Neural cell (in vitro differentiated cells): ENCODE data around the gene IGBP1. TPM values are rescaled to one million over a fixed set of nuclear protein-coding genes. Genes with fewer than 3 reads are reported as not detected.

ENCODE experiments used
- H2AFZ ChIP-seq: fragments of 200-600, 300-800 bp; sonication (generic), shearing (Covaris generic); 2 replicates; pipeline ENCODE4 v1.6.0; 2014; ENCODE audit warnings: low read depth, mild to moderate bottlenecking, antibody characterized with exemption, low read length, moderate library complexity
- H3F3A ChIP-seq: fragments of 200-600 bp; shearing (Covaris generic); 2 replicates; pipeline ENCODE4 v1.6.1; 2016; ENCODE audit warnings: mild to moderate bottlenecking, moderate library complexity, mixed read lengths, antibody characterized with exemption, low read length; ENCODE audit not compliant: insufficient read depth, poor library complexity, severe bottlenecking
- H3K27ac ChIP-seq: fragments of 200-600, 300-800 bp; sonication (generic), shearing (Covaris generic); 2 replicates; pipeline ENCODE4 v1.5.1; 2014; ENCODE audit warnings: mild to moderate bottlenecking, low read length, moderate library complexity
- H3K27me3 ChIP-seq: fragments of 300-800, 200-600 bp; sonication (generic), shearing (Covaris generic); 2 replicates; pipeline ENCODE4 v1.6.0; 2014; ENCODE audit warnings: mild to moderate bottlenecking, low read depth, low read length, moderate library complexity; ENCODE audit not compliant: insufficient read depth
- H3K36me3 ChIP-seq: fragments of 300-800, 200-600 bp; sonication (generic), shearing (Covaris generic); 2 replicates; pipeline ENCODE4 v1.5.1; 2014; ENCODE audit warnings: mild to moderate bottlenecking, antibody characterized with exemption, low read length, moderate library complexity; ENCODE audit not compliant: insufficient read depth
- H3K4me2 ChIP-seq: fragments of 300-800, 200-600 bp; sonication (generic), shearing (Covaris generic); 2 replicates; pipeline ENCODE4 v1.6.0; 2014; ENCODE audit warnings: mild to moderate bottlenecking, low read length
- H3K4me3 ChIP-seq: fragments of 300-800, 200-600 bp; sonication (generic), shearing (Covaris generic); 2 replicates; pipeline ENCODE4 v1.5.1; 2014; ENCODE audit warnings: mild to moderate bottlenecking, low read length, moderate library complexity
- H3K79me2 ChIP-seq: fragments of 200-600 bp; shearing (Covaris generic); replicated peaks from 2 replicates; pipeline ENCODE4 v1.6.0; 2014; ENCODE audit warnings: mild to moderate bottlenecking, low read length, moderate library complexity; ENCODE audit not compliant: insufficient read depth
- H3K9ac ChIP-seq: fragments of 300-800, 200-600 bp; sonication (generic), shearing (Covaris generic); 2 replicates; pipeline ENCODE4 v1.6.1; 2016; ENCODE audit warnings: mild to moderate bottlenecking, low read length, mixed read lengths
- H3K9me2 ChIP-seq: fragments of 200-600 bp; shearing (Covaris generic); 2 replicates; pipeline ENCODE4 v1.6.1; 2016; ENCODE audit warnings: mild to moderate bottlenecking, low read length, mixed read lengths; ENCODE audit not compliant: insufficient read depth
- H3K9me3 ChIP-seq: fragments of 200-600, 300-800 bp; sonication (generic), shearing (Covaris generic); 2 replicates; pipeline ENCODE4 v1.6.1; 2016; ENCODE audit warnings: mild to moderate bottlenecking, mixed run types, low read length, moderate library complexity, mixed read lengths
- H4K20me1 ChIP-seq: fragments of 200-600 bp; shearing (Covaris generic); 2 replicates; pipeline ENCODE4 v1.6.1; 2016; ENCODE audit warnings: mild to moderate bottlenecking, mixed run types; ENCODE audit not compliant: insufficient read depth
- EP300 ChIP-seq: fragments of 450-650 bp; conservative IDR thresholded peaks from 2 replicates; pipeline ENCODE4 v1.6.1; 2014; ENCODE audit warnings: antibody characterized with exemption, mild to moderate bottlenecking, moderate library complexity; ENCODE audit not compliant: poor library complexity, severe bottlenecking
- EZH2 ChIP-seq: fragments of 200-600, 300-800 bp; shearing (Covaris generic), sonication (generic); IDR thresholded peaks from 2 replicates; pipeline ENCODE4 v1.6.1; 2014; ENCODE audit warnings: antibody characterized with exemption, low read length, borderline replicate concordance, mild to moderate bottlenecking; ENCODE audit not compliant: insufficient read depth, poor library complexity, severe bottlenecking
- MXI1 ChIP-seq: fragments of 450-650 bp; conservative IDR thresholded peaks from 2 replicates; pipeline ENCODE4 v1.6.1; 2014; ENCODE audit warnings: antibody characterized with exemption, mild to moderate bottlenecking; ENCODE audit not compliant: poor library complexity, severe bottlenecking
- POLR2AphosphoS5 ChIP-seq: IDR thresholded peaks from 2 replicates; pipeline ENCODE4 v1.6.1; 2012
- RAD21 ChIP-seq: fragments of 450-650 bp; conservative IDR thresholded peaks from 2 replicates; pipeline ENCODE4 v1.6.1; 2014; ENCODE audit warnings: antibody characterized with exemption, mild to moderate bottlenecking, moderate library complexity
- SMC3 ChIP-seq: fragments of 450-650 bp; conservative IDR thresholded peaks from 2 replicates; pipeline ENCODE4 v1.6.1; 2014; ENCODE audit warnings: antibody characterized with exemption, mild to moderate bottlenecking, moderate library complexity; ENCODE audit not compliant: poor library complexity
- TAF1 ChIP-seq: IDR thresholded peaks from 2 replicates; pipeline ENCODE4 v1.6.1; 2012; ENCODE audit warnings: low read depth
- polyA plus RNA-seq: library from polyadenylated mRNA; depleted of rRNA; stranded (reverse); fragments of >200 nt; gene quantifications from 2 replicates; pipeline ENCODE4 v1.2.3, GENCODE V29; 2014
- TF ChIP-seq, protein P1 (sequence below): IDR thresholded peaks from 2 replicates; pipeline ENCODE4 v1.6.1; 2012; ENCODE audit warnings: borderline replicate concordance
- TF ChIP-seq, protein P2 (sequence below): fragments of 450-650 bp; IDR thresholded peaks from 2 replicates; pipeline ENCODE4 v1.5.1; 2014; ENCODE audit warnings: antibody characterized with exemption, mild to moderate bottlenecking, moderate library complexity; ENCODE audit not compliant: poor library complexity, severe bottlenecking

IGBP1 gene
- polyA plus RNA-seq, 1 donor from 2014 or later, result 94.1 TPM

DNA sequence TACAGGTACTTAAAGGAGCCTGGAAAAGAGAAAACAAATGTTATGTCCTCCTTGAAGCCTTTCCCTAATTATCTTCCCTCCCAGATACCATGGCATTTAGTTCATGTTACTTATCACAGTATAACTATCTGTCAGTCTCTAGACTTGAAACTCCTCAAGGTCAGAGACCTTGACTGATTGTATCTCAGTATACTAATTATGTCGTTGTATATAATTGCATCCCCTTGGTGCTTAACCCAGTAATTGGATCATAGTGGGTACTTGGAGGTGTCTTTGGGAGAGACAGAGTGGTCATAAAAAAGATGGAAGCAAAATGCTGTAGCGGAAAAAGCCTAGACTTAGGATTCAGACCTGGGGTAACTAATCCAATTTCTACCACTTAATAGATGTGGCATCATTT is 8.1 kb downstream of the IGBP1 start:
- TF ChIP-seq POLR2AphosphoS5 (no peak), MXI1 (no peak), EP300 (no peak), SMC3 (no peak), EZH2 (no peak), TAF1 (no peak), RAD21 (no peak)
- TF ChIP-seq, protein P1, sequence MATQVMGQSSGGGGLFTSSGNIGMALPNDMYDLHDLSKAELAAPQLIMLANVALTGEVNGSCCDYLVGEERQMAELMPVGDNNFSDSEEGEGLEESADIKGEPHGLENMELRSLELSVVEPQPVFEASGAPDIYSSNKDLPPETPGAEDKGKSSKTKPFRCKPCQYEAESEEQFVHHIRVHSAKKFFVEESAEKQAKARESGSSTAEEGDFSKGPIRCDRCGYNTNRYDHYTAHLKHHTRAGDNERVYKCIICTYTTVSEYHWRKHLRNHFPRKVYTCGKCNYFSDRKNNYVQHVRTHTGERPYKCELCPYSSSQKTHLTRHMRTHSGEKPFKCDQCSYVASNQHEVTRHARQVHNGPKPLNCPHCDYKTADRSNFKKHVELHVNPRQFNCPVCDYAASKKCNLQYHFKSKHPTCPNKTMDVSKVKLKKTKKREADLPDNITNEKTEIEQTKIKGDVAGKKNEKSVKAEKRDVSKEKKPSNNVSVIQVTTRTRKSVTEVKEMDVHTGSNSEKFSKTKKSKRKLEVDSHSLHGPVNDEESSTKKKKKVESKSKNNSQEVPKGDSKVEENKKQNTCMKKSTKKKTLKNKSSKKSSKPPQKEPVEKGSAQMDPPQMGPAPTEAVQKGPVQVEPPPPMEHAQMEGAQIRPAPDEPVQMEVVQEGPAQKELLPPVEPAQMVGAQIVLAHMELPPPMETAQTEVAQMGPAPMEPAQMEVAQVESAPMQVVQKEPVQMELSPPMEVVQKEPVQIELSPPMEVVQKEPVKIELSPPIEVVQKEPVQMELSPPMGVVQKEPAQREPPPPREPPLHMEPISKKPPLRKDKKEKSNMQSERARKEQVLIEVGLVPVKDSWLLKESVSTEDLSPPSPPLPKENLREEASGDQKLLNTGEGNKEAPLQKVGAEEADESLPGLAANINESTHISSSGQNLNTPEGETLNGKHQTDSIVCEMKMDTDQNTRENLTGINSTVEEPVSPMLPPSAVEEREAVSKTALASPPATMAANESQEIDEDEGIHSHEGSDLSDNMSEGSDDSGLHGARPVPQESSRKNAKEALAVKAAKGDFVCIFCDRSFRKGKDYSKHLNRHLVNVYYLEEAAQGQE, result no peak
- TF ChIP-seq, protein P2, sequence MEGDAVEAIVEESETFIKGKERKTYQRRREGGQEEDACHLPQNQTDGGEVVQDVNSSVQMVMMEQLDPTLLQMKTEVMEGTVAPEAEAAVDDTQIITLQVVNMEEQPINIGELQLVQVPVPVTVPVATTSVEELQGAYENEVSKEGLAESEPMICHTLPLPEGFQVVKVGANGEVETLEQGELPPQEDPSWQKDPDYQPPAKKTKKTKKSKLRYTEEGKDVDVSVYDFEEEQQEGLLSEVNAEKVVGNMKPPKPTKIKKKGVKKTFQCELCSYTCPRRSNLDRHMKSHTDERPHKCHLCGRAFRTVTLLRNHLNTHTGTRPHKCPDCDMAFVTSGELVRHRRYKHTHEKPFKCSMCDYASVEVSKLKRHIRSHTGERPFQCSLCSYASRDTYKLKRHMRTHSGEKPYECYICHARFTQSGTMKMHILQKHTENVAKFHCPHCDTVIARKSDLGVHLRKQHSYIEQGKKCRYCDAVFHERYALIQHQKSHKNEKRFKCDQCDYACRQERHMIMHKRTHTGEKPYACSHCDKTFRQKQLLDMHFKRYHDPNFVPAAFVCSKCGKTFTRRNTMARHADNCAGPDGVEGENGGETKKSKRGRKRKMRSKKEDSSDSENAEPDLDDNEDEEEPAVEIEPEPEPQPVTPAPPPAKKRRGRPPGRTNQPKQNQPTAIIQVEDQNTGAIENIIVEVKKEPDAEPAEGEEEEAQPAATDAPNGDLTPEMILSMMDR, result no peak
- Histone ChIP-seq H3F3A (no peaks in the 10 kb centered on the region), H3K36me3 (no peaks in the 10 kb centered on the region), H2AFZ (no peak overlapping the region), H4K20me1 (no peaks in the 10 kb centered on the region), H3K4me2 (no peak overlapping the region), H3K27me3 (no peaks in the 10 kb centered on the region), H3K27ac (no peak overlapping the region), H3K9me3 (no peaks in the 10 kb centered on the region), H3K4me3 (no peak overlapping the region), H3K9ac (no peak overlapping the region), H3K79me2 (no peaks in the 10 kb centered on the region), H3K9me2 (no peaks in the 10 kb centered on the region)

DNA sequence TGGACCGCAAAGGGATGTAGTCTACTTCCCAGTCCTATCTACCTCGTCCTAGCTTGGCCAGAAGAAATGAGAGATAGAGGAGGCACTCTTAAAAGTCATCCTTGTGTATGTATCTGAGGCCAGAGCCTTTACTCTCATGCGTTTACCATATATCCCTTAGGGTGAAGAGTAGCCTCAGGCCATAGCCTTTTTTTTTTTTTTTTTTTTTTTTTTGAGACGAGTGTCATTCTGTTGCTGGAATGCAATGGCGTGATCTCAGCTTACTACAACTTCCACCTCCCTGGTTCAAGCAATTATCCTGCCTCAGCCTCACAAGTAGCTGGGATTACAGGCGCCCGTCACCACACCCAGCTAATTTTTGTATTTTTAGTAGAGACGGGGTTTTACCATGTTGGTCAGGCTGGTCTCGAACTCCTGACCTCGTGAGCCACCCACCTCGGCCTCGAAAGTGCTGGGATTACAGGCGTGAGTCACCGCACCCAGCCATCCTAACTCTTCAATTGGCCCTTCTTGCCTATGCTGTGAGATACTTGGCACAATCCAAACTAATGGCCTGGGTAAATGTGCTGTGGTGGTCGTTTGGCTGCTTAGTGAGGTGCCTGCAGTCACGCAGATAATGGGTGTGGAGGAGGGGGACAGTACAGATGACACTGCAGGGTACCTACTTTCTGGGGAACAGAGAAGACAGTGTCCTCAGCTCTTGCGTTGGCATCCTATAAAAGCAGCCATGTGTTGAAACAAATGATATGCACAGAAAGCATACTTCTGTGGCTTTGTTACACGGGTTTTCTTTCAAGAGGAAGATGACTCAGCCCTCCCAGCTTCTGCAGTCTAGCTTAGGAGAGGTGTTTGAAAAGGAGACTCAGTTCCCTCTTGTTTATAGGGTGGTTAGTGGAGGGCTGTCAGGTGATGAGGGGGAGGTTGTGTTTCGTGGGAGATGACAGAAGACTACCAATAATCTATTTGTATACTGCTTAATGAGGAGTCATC is 33.6 kb downstream of the IGBP1 start:
- no peaks in the 10 kb centered on the region for H3K79me2 ChIP-seq
- no peak overlapping the region for H3K4me2 ChIP-seq
- H3K9me3 ChIP-seq, result no peaks in the 10 kb centered on the region
- H3K4me3 ChIP-seq, result no peak overlapping the region
- H3K36me3 ChIP-seq, result no peaks in the 10 kb centered on the region
- no peak overlapping the region for H2AFZ ChIP-seq
- no peak overlapping the region for H3K9ac ChIP-seq
- H3K9me2 ChIP-seq, result no peaks in the 10 kb centered on the region
- H3K27ac ChIP-seq, result no peak overlapping the region
- H3K27me3 ChIP-seq, result no peaks in the 10 kb centered on the region
- H3F3A ChIP-seq, result no peaks in the 10 kb centered on the region
- no peaks in the 10 kb centered on the region for H4K20me1 ChIP-seq
- no peak for TF ChIP-seq EP300
- TF ChIP-seq TAF1, result no peak
- TF ChIP-seq, protein P2, result no peak
- no peak for TF ChIP-seq EZH2
- TF ChIP-seq, protein P1, result no peak
- TF ChIP-seq POLR2AphosphoS5, result no peak
- TF ChIP-seq SMC3, result no peak
- TF ChIP-seq MXI1, result no peak
- TF ChIP-seq RAD21, result no peak
